CD14-positive monocyte (primary cell): ENCODE results near the gene CDH12. TPM values are rescaled to one million over a fixed set of nuclear protein-coding genes. Genes with fewer than 3 reads are reported as not detected.
"Not testable (repeated sequence)": the region's sequence is repeated elsewhere in the genome, so short reads cannot be mapped to it uniquely, and the experiment has no call there.

Experiments used
- DNase-seq, 3 donors: peaks; one replicate each; pipeline ENCODE4 v3.0.0-alpha.2; 2011 to 2022
- H2AFZ ChIP-seq: 2 replicates; pipeline ENCODE4 v1.6.0; 2012; ENCODE audit warnings: mild to moderate bottlenecking, low read depth, low read length, inconsistent platforms; ENCODE audit not compliant: insufficient read depth, poor library complexity, severe bottlenecking
- H3K27ac ChIP-seq, 2 donors: 1 replicate in 1 of 2; 2 replicates in 1 of 2; pipeline ENCODE4 v1.5.1; 2012 to 2013; ENCODE audit warnings: low read length in 2 of 2, control low read depth in 1 of 2, inconsistent platforms in 1 of 2, low read depth in 1 of 2, mild to moderate bottlenecking in 1 of 2
- H3K27me3 ChIP-seq, 2 donors: one replicate each; pipeline versions ENCODE4 v1.6.0 to v1.6.1; 2011 to 2013; ENCODE audit warnings: low read length in 2 of 2; ENCODE audit not compliant: control insufficient read depth in 2 of 2, insufficient read depth in 2 of 2
- H3K36me3 ChIP-seq, 2 donors: replicated peaks in 1 of 2; 1 replicate in 1 of 2; 2 replicates in 1 of 2; pipeline versions ENCODE4 v1.5.1 to v1.6.1; 2012 to 2013; ENCODE audit warnings: low read length in 2 of 2, control low read depth in 1 of 2, inconsistent platforms in 1 of 2, mild to moderate bottlenecking in 1 of 2; ENCODE audit not compliant: insufficient read depth in 2 of 2, control insufficient read depth in 1 of 2
- H3K4me1 ChIP-seq, 2 donors: 1 replicate in 1 of 2; 2 replicates in 1 of 2; pipeline versions ENCODE4 v1.5.1 to v1.6.1; 2012 to 2013; ENCODE audit warnings: low read length in 2 of 2, control low read depth in 1 of 2, inconsistent platforms in 1 of 2, mild to moderate bottlenecking in 1 of 2, moderate library complexity in 1 of 2; ENCODE audit not compliant: insufficient read depth in 2 of 2, control insufficient read depth in 1 of 2
- H3K4me2 ChIP-seq: replicated peaks from 2 replicates; pipeline ENCODE3; 2012; ENCODE audit warnings: low read length, moderate library complexity, mild to moderate bottlenecking; ENCODE audit not compliant: poor library complexity, severe bottlenecking; ENCODE audit errors: extremely low read depth
- H3K4me3 ChIP-seq, 3 experiments: fragments of 200-600 bp in 1 of 3; sonication (generic) in 1 of 3; replicated peaks in 1 of 3; 1 replicate in 2 of 3; 2 replicates in 1 of 3; pipeline ENCODE4 v1.5.1; 2011 to 2013; ENCODE audit warnings: low read length in 3 of 3, mild to moderate bottlenecking in 3 of 3, control low read depth in 2 of 3, low read depth in 2 of 3, inconsistent platforms in 1 of 3, moderate library complexity in 1 of 3
- H3K79me2 ChIP-seq: 2 replicates; pipeline ENCODE4 v1.6.0; 2012; ENCODE audit warnings: mild to moderate bottlenecking, control low read depth, inconsistent platforms, low read length, moderate library complexity; ENCODE audit not compliant: insufficient read depth
- H3K9ac ChIP-seq: 2 replicates; pipeline ENCODE4 v1.6.0; 2017; ENCODE audit warnings: low read length, mild to moderate bottlenecking; ENCODE audit not compliant: insufficient read depth, poor library complexity, severe bottlenecking
- H3K9me3 ChIP-seq, 2 donors: replicated peaks in 1 of 2; 1 replicate in 1 of 2; 2 replicates in 1 of 2; pipeline versions ENCODE4 v1.5.1 to v1.6.1; 2012 to 2013; ENCODE audit warnings: low read length in 2 of 2, control low read depth in 1 of 2; ENCODE audit not compliant: control insufficient read depth in 1 of 2, insufficient read depth in 1 of 2
- H4K20me1 ChIP-seq: 2 replicates; pipeline ENCODE4 v1.6.0; 2012; ENCODE audit warnings: mild to moderate bottlenecking, low read length, control low read depth, moderate library complexity; ENCODE audit not compliant: insufficient read depth
- H3K27ac Mint-ChIP-seq, 7 donors: one replicate each; pipeline ENCODE4 v1.8.0; 2020; ENCODE audit warnings: mild to moderate bottlenecking in 7 of 7, mixed read lengths in 7 of 7, moderate library complexity in 6 of 7, inconsistent platforms in 2 of 7
- H3K27me3 Mint-ChIP-seq, 3 donors: one replicate each; pipeline ENCODE4 v1.8.0; 2021 to 2022; ENCODE audit warnings: low read depth in 3 of 3, mild to moderate bottlenecking in 3 of 3, mixed read lengths in 3 of 3, moderate library complexity in 3 of 3, inconsistent platforms in 1 of 3
- H3K36me3 Mint-ChIP-seq, 2 donors: one replicate each; pipeline ENCODE4 v1.8.0; 2020; ENCODE audit warnings: mixed read lengths in 2 of 2, inconsistent platforms in 1 of 2, mild to moderate bottlenecking in 1 of 2
- H3K4me1 Mint-ChIP-seq: one replicate; pipeline ENCODE4 v1.8.0; 2020; ENCODE audit warnings: mild to moderate bottlenecking, mixed read lengths
- H3K4me3 Mint-ChIP-seq, 2 donors: one replicate each; pipeline ENCODE4 v1.8.0; 2020; ENCODE audit warnings: mild to moderate bottlenecking in 2 of 2, mixed read lengths in 2 of 2, moderate library complexity in 1 of 2
- H3K9me3 Mint-ChIP-seq, 7 donors: one replicate each; pipeline ENCODE4 v1.8.0; 2020 to 2022; ENCODE audit warnings: mixed read lengths in 7 of 7, mild to moderate bottlenecking in 6 of 7, moderate library complexity in 6 of 7, inconsistent platforms in 2 of 7
- WGBS: methylation state at CpG from one replicate; pipeline ENCODE4 v1.1.5; 2013; ENCODE audit warnings: missing lambda C conversion rate; ENCODE audit not compliant: insufficient coverage; 5-methylcytosine and 5-hydroxymethylcytosine counted together
- intact Hi-C, 2 donors: fragments of 100-400 bp; cut with micrococcal nuclease; formaldehyde crosslinking; loops; one replicate each; pipeline versions ENCODE4 v1.15.0 to v1.15.1; 2023
- polyA plus RNA-seq, 3 donors: library from polyadenylated mRNA; depleted of rRNA in 1 of 3; unstranded in 2 of 3; stranded (reverse) in 1 of 3; fragments of 300-500 nt in 2 of 3; fragments of >200 nt in 1 of 3; fragmentation: Illumina TruSeq in 2 of 3; gene quantifications; 1 replicate in 2 of 3; 2 replicates in 1 of 3; pipeline ENCODE4 v1.2.3, GENCODE V29; 2012 to 2021

Gene CDH12
- polyA plus RNA-seq, 3 donors, result not detected

DNA sequence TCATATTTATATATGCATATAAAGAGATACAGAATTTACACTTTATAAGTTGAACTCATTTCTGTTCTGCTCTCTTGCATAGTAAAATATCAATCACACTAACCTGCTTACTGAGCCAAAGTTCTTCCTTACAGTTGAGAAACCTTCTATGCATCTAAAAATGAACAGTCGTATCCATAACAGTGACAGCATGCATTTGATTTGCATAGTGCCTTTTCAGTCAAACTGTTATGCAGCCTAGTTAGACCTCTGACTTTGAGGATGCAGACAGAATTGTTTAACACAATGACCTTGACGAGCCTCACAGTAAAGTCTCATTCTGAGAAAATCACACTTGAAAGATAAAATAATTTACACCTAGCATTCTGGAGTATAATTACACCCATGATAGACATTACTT is 683.9 kb downstream of the CDH12 start:
- H3K4me1 Mint-ChIP-seq, H2AFZ ChIP-seq, H3K9me3 Mint-ChIP-seq, H3K4me3 Mint-ChIP-seq, H3K27ac ChIP-seq, intact Hi-C loops, H3K4me1 ChIP-seq, H3K36me3 ChIP-seq, H3K27me3 ChIP-seq, H3K9ac ChIP-seq, H3K79me2 ChIP-seq, H3K36me3 Mint-ChIP-seq, H3K9me3 ChIP-seq, H3K27me3 Mint-ChIP-seq, H3K4me2 ChIP-seq, H3K4me3 ChIP-seq, H3K27ac Mint-ChIP-seq, H4K20me1 ChIP-seq, DNase-seq: not testable (repeated sequence)
- no CpG with 5 or more reads among the region's 2 CpGs for WGBS

DNA sequence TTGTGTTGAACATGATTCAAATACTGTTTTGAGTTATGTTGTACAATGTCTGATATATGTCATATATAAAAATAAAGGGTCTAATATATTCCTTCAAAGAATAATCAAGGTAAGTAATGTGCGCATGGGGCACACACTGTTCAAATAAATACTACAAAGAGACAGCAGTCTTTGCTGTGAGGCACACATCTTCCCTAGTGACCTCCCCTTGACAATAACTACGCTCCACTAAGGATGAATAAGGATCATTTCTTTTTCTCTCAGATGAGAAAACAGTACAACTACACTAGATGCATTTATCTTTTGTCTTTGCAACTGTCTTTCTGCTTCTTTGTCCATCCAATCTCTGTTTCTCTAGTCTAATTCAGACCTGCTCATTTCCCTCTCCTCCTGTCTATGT is 684.4 kb downstream of the CDH12 start:
- H4K20me1 ChIP-seq, DNase-seq, H3K9me3 ChIP-seq, H3K4me3 Mint-ChIP-seq, H3K27ac ChIP-seq, H3K4me1 ChIP-seq, H3K4me3 ChIP-seq, H3K9me3 Mint-ChIP-seq, intact Hi-C loops, H3K27me3 ChIP-seq, H3K9ac ChIP-seq, H3K36me3 Mint-ChIP-seq, H3K27me3 Mint-ChIP-seq, H3K36me3 ChIP-seq, H3K79me2 ChIP-seq, H2AFZ ChIP-seq, H3K4me1 Mint-ChIP-seq, H3K4me2 ChIP-seq: not testable (repeated sequence)
- H3K27ac Mint-ChIP-seq, result peak overlapping the region in 1 of 7 donors; percentile 48
- no CpG with 5 or more reads among the region's 2 CpGs for WGBS

DNA sequence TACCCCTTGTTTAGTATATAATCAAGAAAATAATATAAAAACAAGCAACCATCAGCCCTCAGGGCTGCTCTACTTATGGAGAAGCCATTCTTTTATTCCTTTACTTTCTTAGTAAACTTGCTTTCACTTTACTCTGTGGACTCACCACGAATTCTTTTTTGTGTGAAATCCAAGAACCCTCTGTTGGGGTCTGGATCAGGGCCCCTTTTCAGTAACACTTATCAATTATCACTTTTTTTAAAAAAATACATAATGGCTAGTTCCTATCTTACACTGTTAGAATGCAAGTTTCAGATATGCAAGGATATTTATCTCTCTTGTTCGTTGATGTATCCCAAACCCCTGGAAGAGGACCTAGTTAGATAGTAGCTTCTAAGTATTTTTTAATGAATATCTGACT is 687.2 kb downstream of the CDH12 start:
- H3K9ac ChIP-seq, H2AFZ ChIP-seq, H3K36me3 ChIP-seq, H3K27me3 ChIP-seq, H3K4me3 Mint-ChIP-seq, H3K4me3 ChIP-seq, H3K4me1 Mint-ChIP-seq, H3K27me3 Mint-ChIP-seq, H3K4me1 ChIP-seq, H3K36me3 Mint-ChIP-seq, H3K4me2 ChIP-seq, DNase-seq, H3K27ac Mint-ChIP-seq, H3K9me3 ChIP-seq, H3K79me2 ChIP-seq, intact Hi-C loops, H4K20me1 ChIP-seq, H3K27ac ChIP-seq: not testable (repeated sequence)
- no CpG with 5 or more reads among the region's 2 CpGs for WGBS
- H3K9me3 Mint-ChIP-seq, result peaks cover 0 to 13% (median 2%) of the 10 kb centered on the region in 7 donors

DNA sequence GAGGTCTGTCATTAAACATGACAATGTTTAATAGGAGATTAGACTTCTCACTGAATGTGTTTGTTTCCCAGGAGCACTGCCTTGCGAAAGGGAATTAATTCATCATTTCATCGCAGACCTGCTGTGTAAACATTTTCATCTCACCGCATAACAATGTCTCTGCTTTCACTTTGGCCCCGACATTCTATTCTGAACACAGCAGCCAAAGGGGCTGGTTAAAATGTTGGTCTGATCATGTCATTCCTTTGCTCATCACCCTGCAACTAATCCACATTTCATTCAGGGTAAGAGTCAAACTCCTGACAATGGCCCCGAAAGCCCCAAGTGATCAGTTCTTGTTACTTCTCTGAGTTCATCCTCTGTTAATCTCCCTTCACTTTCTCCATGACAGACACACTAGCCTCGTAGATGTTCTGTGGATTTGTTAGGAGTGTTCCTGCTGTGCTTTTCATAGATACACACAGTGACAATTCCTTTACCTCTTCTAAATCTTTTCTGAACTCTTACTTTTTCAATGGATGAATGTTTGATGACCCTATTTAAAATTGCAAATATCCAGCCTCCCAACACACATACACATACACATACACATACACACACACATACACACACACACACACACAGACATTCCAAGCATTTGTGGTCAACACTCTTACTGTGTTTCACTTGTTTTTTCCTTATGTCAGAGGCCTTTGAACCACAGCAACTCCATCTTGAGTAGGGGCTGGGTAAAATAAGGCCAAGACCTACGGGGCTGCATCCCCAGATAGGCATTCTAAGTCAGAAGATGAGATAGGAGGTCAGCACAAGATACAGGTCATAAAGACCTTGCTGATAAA is 688.0 kb downstream of the CDH12 start:
- H3K27me3 Mint-ChIP-seq, H3K9ac ChIP-seq, intact Hi-C loops, H3K4me3 ChIP-seq, H2AFZ ChIP-seq, H3K4me3 Mint-ChIP-seq, H3K4me2 ChIP-seq, H3K36me3 Mint-ChIP-seq, H3K27me3 ChIP-seq, H3K36me3 ChIP-seq, H4K20me1 ChIP-seq, H3K4me1 ChIP-seq, H3K9me3 ChIP-seq, H3K27ac ChIP-seq, DNase-seq, H3K4me1 Mint-ChIP-seq, H3K27ac Mint-ChIP-seq, H3K79me2 ChIP-seq: not testable (repeated sequence)
- WGBS, result no CpG with 5 or more reads among the region's 7 CpGs
- H3K9me3 Mint-ChIP-seq, result peaks cover 0 to 13% (median 2%) of the 10 kb centered on the region in 7 donors
